Ishikawa (cell line): Measurements from ENCODE around the gene POLN.

ENCODE experiments used
- CEBPB ChIP-seq: IDR thresholded peaks from 2 replicates; pipeline ENCODE4 v1.6.1; 2012
- CREB1 ChIP-seq: IDR thresholded peaks from 2 replicates; pipeline ENCODE4 v1.6.1; 2012; ENCODE audit warnings: low read depth
- EGR1 ChIP-seq: IDR thresholded peaks from 2 replicates; pipeline ENCODE4 v1.6.1; 2012
- EP300 ChIP-seq: IDR thresholded peaks from 2 replicates; pipeline ENCODE4 v1.6.1; 2012; ENCODE audit warnings: borderline replicate concordance
- FOXM1 ChIP-seq: IDR thresholded peaks from 2 replicates; pipeline ENCODE4 v1.6.1; 2012; ENCODE audit warnings: low read depth, borderline replicate concordance
- NFIC ChIP-seq: IDR thresholded peaks from 2 replicates; pipeline ENCODE4 v1.6.1; 2012
- RAD21 ChIP-seq: IDR thresholded peaks from 2 replicates; pipeline ENCODE4 v1.6.1; 2012; ENCODE audit warnings: low read depth
- TAF1 ChIP-seq: IDR thresholded peaks from 2 replicates; pipeline ENCODE4 v1.6.1; 2012; ENCODE audit warnings: low read depth, mild to moderate bottlenecking
- TCF12 ChIP-seq: IDR thresholded peaks from 2 replicates; pipeline ENCODE4 v1.6.1; 2012; ENCODE audit warnings: low read depth
- TEAD4 ChIP-seq: IDR thresholded peaks from 2 replicates; pipeline ENCODE4 v1.6.1; 2012
- YY1 ChIP-seq: IDR thresholded peaks from 2 replicates; pipeline ENCODE4 v1.6.1; 2012; ENCODE audit warnings: low read depth
- ZBTB7A ChIP-seq: IDR thresholded peaks from 2 replicates; pipeline ENCODE4 v1.6.1; 2012; ENCODE audit warnings: low read depth
- TF ChIP-seq, protein P1 (sequence below): IDR thresholded peaks from 2 replicates; pipeline ENCODE4 v1.6.1; 2012; ENCODE audit warnings: low read depth, mild to moderate bottlenecking
- TF ChIP-seq, protein P2 (sequence below): IDR thresholded peaks from 2 replicates; pipeline ENCODE4 v1.6.1; 2012
- TF ChIP-seq, protein P3 (sequence below): IDR thresholded peaks from 2 replicates; pipeline ENCODE4 v1.6.1; 2012

The POLN gene

DNA sequence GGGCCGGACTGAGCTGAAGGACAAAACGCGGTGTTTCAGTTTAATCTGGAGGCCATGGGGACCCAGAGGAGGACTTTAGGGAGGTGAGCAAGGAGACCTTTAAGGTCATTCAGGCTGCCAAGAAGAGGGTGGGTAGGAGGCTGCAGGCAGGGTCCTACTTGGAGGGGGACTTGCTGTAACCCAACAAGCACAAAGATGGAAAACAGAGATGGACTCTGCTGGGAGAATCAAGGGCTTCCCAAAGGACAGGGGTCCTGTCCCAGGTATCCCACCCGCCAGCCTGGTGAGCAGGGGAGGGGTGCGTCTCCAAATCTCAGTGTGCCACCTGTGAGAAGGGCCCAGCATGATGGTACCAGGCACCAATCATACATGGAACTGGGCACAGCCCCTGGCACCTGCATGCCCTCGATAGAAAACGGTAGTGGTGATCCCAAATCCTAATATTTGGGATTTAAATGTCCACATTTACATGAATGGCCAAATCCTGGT is 3.9 kb upstream of the POLN start:
- TF ChIP-seq YY1 (no peak), EGR1 (no peak), CREB1 (no peak), NFIC (no peak), TEAD4 (no peak), TAF1 (no peak)
- TF ChIP-seq, protein P1, sequence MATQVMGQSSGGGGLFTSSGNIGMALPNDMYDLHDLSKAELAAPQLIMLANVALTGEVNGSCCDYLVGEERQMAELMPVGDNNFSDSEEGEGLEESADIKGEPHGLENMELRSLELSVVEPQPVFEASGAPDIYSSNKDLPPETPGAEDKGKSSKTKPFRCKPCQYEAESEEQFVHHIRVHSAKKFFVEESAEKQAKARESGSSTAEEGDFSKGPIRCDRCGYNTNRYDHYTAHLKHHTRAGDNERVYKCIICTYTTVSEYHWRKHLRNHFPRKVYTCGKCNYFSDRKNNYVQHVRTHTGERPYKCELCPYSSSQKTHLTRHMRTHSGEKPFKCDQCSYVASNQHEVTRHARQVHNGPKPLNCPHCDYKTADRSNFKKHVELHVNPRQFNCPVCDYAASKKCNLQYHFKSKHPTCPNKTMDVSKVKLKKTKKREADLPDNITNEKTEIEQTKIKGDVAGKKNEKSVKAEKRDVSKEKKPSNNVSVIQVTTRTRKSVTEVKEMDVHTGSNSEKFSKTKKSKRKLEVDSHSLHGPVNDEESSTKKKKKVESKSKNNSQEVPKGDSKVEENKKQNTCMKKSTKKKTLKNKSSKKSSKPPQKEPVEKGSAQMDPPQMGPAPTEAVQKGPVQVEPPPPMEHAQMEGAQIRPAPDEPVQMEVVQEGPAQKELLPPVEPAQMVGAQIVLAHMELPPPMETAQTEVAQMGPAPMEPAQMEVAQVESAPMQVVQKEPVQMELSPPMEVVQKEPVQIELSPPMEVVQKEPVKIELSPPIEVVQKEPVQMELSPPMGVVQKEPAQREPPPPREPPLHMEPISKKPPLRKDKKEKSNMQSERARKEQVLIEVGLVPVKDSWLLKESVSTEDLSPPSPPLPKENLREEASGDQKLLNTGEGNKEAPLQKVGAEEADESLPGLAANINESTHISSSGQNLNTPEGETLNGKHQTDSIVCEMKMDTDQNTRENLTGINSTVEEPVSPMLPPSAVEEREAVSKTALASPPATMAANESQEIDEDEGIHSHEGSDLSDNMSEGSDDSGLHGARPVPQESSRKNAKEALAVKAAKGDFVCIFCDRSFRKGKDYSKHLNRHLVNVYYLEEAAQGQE = no peak
- TF ChIP-seq, protein P2, sequence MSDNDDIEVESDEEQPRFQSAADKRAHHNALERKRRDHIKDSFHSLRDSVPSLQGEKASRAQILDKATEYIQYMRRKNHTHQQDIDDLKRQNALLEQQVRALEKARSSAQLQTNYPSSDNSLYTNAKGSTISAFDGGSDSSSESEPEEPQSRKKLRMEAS = no peak

DNA sequence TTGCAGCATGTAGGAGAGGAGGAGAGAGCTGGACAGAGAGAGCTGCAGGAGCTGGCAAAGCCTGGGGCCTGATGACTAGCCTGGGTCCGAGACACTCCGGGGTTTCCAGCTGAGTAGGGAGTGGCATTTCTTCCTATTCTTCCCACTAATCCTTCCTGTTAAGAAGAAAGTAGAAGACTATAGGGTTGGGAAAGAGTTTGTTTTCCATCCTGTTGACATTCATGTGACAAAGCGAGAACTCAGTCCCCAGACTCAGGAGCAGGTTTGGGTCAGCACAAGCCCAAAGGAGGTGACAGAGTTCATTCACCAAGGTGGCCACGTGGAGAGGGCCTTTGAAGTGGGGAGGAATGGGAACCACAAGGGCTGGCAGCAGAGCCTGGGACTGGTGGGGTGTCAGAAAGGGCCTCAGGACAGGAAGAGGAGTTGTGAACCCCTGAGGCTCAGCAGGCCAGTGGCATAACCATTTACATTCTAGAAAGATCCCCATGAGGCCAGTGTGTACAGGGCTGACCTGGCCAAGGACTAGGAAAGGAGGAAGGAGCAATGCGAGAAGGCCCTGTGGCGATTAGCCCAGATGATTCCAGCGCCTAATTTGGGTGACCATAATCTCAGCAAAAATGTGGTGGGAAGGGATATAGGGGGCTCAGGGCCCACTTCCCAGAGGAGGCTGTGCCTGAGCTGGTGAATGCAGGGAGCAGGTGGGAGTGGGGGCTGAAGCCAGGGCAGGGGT is 3.3 kb upstream of the POLN start:
- TF ChIP-seq, protein P2 = no peak
- TF ChIP-seq RAD21 (no peak), NFIC (no peak), TCF12 (no peak), YY1 (no peak), ZBTB7A (no peak)
- TF ChIP-seq, protein P1 = no peak
- TF ChIP-seq, protein P3, sequence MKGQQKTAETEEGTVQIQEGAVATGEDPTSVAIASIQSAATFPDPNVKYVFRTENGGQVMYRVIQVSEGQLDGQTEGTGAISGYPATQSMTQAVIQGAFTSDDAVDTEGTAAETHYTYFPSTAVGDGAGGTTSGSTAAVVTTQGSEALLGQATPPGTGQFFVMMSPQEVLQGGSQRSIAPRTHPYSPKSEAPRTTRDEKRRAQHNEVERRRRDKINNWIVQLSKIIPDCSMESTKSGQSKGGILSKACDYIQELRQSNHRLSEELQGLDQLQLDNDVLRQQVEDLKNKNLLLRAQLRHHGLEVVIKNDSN = no peak

DNA sequence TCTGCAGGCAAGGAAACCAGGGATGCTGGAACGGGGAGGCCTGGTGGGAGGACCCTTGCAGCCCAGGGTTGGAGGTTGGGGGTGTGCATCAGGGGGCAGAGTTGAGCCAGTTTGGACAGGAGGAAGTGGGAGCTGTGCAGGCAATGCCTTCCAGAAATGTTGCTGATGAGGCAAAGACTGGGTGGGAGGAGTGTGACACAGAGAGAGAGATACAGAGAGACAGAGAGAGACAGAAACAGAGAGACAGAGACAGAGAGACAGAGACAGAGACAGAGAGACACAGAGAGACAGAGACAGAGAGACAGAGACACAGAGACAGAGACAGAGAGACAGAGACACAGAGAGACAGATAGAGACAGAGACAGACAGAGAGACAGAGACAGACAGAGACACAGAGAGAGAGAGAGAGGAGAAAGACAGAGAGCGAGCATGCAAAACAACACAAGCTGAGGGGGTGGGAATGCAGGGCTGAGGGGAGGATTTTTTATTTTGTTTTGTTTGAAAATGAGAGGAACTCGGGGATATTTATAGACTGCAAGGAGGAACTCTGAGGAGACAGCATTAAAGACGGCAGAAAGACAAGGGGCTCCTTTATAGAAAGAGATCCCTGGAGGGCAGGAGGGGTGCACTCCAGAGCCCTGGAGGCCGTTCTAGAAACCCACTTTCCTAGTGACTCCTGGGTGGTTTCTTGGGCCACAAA is 1.9 kb upstream of the POLN start:
- no peak for TF ChIP-seq CREB1
- TF ChIP-seq, protein P1 = no peak
- TF ChIP-seq, protein P3 = no peak
- no peak for TF ChIP-seq EGR1
- no peak for TF ChIP-seq ZBTB7A
- TF ChIP-seq RAD21 = peak; percentile 32; the same call in 1 of the 2 replicates
- TF ChIP-seq FOXM1 = no peak

DNA sequence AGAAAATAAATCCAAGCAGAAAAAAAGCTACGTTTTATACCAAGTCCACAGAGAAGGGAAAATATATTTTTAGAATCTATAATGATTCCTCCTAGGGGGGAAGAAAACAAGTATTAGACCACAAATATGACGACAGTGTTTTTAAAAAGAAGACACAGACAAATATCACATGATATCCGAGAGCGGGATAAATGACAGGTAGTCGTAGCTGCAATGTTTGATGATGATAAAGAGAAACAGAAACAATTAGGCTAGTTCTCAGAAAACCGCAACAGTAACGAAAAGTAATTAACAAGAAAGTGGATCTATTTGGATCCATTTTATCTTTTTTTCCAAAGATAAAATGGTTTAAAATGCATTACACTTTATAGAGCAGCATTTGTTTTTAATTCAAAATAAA is 918 bp downstream of the POLN start:
- TF ChIP-seq CEBPB (no peak), TCF12 (no peak)

DNA sequence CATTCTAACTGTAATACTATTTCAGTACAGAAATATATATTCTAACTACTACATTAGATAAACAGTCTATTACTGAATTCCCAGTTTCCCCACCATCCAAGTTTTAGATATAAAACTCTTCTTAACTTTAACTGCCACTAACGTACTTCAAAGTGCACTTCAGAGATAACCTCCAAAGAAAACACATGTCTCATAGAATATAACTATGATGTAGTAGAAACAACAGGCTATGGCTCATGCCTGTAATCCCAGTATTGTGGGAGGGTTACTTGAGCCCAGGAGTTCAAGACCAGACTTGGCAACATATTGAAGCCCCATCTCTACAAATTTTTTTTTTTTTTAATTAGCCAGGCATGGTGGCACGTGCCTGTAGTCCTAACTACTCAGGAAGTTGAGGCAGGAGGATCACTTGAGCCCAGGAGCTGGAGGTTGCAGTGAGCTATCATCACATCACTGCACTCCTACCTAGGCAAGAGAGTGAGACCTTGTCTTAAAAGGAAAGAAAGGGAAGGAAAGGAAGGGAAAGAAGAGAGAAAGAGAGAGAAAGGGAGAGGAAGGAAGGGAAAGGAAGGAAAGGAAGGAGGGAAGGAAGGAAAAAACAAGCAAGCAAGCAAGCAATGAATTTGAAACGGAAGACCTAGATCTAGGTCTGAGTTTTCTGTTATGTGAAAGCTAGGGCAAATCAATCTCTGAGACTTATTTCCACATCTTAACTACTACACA is 4.8 kb downstream of the POLN start:
- TF ChIP-seq YY1 (no peak), CEBPB (no peak), EGR1 (no peak), RAD21 (no peak), EP300 (no peak), TEAD4 (no peak), TAF1 (no peak)
- TF ChIP-seq, protein P3 = no peak
- TF ChIP-seq, protein P1 = no peak
- TF ChIP-seq, protein P2 = no peak
